Measurements from ENCODE around the gene SIGLEC11. TPM values are rescaled to one million over a fixed set of nuclear protein-coding genes. Genes with fewer than 3 reads are reported as not detected.

The SIGLEC11 gene
- total and polyA plus RNA-seq, 2 experiments from 2014 or later, result not detected

GRCh38 chr19:49906879-49907564 lies 54.0 kb downstream of the SIGLEC11 start:
- Histone ChIP-seq H3K4me1 (ENCODE audit: insufficient read depth) (peaks cover 10% of the 10 kb centered on the region), H2AFZ (no peak overlapping the region), H3K36me3 (ENCODE audit: insufficient read depth) (peaks cover 3% of the 10 kb centered on the region; the same call in 1 of the 2 replicates), H3K27ac (ENCODE audit: low read depth) (no peak overlapping the region), H3F3A (replicated peaks; ENCODE audit: low read depth) (peaks cover 12% of the 10 kb centered on the region; the same call in 1 of the 2 replicates), H3K9me2 (ENCODE audit: insufficient read depth) (no peaks in the 10 kb centered on the region), H3K27me3 (ENCODE audit: insufficient read depth) (no peaks in the 10 kb centered on the region), H4K20me1 (replicated peaks; ENCODE audit: insufficient read depth) (peaks cover 27% of the 10 kb centered on the region), H3K4me2 (0 out of 2 replicates have a peak overlapping the region, but pooled peaks have one; percentile 47), H3K79me2 (replicated peaks; ENCODE audit: insufficient read depth) (peaks cover 2% of the 10 kb centered on the region; the same call in 1 of the 2 replicates), H3K4me3 (no peak overlapping the region)
- no peaks in the 10 kb centered on the region; the same call in 2 of the 3 replicates for H3K9me3 Mint-ChIP-seq
- no peak for DNase-seq (ENCODE audit: low spot score)
- TF ChIP-seq STAT1 (IDR thresholded peaks at IDR 0.05; ENCODE audit: unreplicated experiment) (no peak), EZH2phosphoT487 (IDR thresholded peaks at IDR 0.05; ENCODE audit: unreplicated experiment) (no peak), CREB1 (CRISPR knock-in tag; IDR thresholded peaks at IDR 0.05; ENCODE audit: low read depth) (no peak), NANOG (IDR thresholded peaks at IDR 0.05; ENCODE audit: borderline replicate concordance) (no peak), ZNF114 (CRISPR knock-in tag; IDR thresholded peaks at IDR 0.05) (no peak), ZNF331 (CRISPR knock-in tag; IDR thresholded peaks at IDR 0.05; ENCODE audit: low read depth) (no peak), POLR2AphosphoS5 (IDR thresholded peaks at IDR 0.05; ENCODE audit: low read depth) (no peak; the same call in 1 of the 2 replicates), CTCF (conservative IDR thresholded peaks at IDR 0.05; ENCODE audit: low read depth in 2 of 2) (no peak), EZH2 (IDR thresholded peaks at IDR 0.05; ENCODE audit: low read depth, unreplicated experiment) (no peak), ZNF462 (CRISPR knock-in tag; IDR thresholded peaks at IDR 0.05) (no peak), ETS1 (IDR thresholded peaks at IDR 0.05) (no peak), JUNB (IDR thresholded peaks at IDR 0.05; ENCODE audit: unreplicated experiment) (no peak), REST (IDR thresholded peaks at IDR 0.05; ENCODE audit: unreplicated experiment) (no peak)
- H3K27ac Mint-ChIP-seq, result no peak overlapping the region
- H3K4me3 Mint-ChIP-seq, result no peak overlapping the region
- H3K27me3 Mint-ChIP-seq (ENCODE audit: insufficient read depth, low read depth, poor library complexity), result peaks cover 21% of the 10 kb centered on the region
- H3K4me1 Mint-ChIP-seq, result peaks cover 19% of the 10 kb centered on the region
- peak; percentile 9; the same call in 2 of the 3 replicates for ATAC-seq
- peaks cover 56% of the 10 kb centered on the region for H3K36me3 Mint-ChIP-seq (ENCODE audit: low read depth)
